Activated CD8-positive, alpha-beta memory T cell treated with anti-CD3 and anti-CD28 coated beads for 48 hours (primary cell): ENCODE data around the gene VKORC1.
"Not testable (repeated sequence)": the region's sequence is repeated elsewhere in the genome, so short reads cannot be mapped to it uniquely, and the experiment has no call there.

ENCODE experiments used
- DNase-seq, 3 experiments: peaks; one replicate each; pipeline ENCODE4 v3.0.0-alpha.2; 2020; ENCODE audit warnings: low read depth in 2 of 3, low spot score in 2 of 3

The VKORC1 gene

GRCh38 chr16:31094424-31095120 is at the start of gene VKORC1:
Gene VKORC1 (minus strand): TSS chr16:31094797. CDS start chr16:31094729, 68 bp downstream.
- DNase-seq = peak; percentile 67 to 79 (median 74)

GRCh38 chr16:31143694-31144148 is 49.1 kb upstream of the VKORC1 start:
- DNase-seq = no peak

GRCh38 chr16:31143011-31143693 is 48.6 kb upstream of the VKORC1 start:
- DNase-seq = peak in 1 of 3 experiments; percentile 10

GRCh38 chr16:31142109-31143010 is 47.8 kb upstream of the VKORC1 start:
- DNase-seq = peak; percentile 98 to 99 (median 98)

- no peak for DNase-seq
Observed at GRCh38 chr16:31141489-31142108, 47.0 kb upstream of the VKORC1 start.

- not testable (repeated sequence) for DNase-seq
Observed at GRCh38 chr16:31141071-31141469, 46.5 kb upstream of the VKORC1 start.

- DNase-seq = no peak
Observed at GRCh38 chr16:31138621-31139578, 44.3 kb upstream of the VKORC1 start.

GRCh38 chr16:31136822-31137499 is 42.4 kb upstream of the VKORC1 start:
- not testable (repeated sequence) for DNase-seq

GRCh38 chr16:31136287-31136662 is 41.7 kb upstream of the VKORC1 start:
- no peak for DNase-seq

- DNase-seq = no peak
Observed at GRCh38 chr16:31135535-31136286, 41.1 kb upstream of the VKORC1 start, which contains the start of gene PRSS8. Gene PRSS8 (minus strand): TSS chr16:31135727. CDS start chr16:31135498, 229 bp downstream.

- no peak for DNase-seq
Observed at GRCh38 chr16:31134625-31135534, 40.3 kb upstream of the VKORC1 start.

- DNase-seq = no peak
Observed at GRCh38 chr16:31134091-31134571, 39.5 kb upstream of the VKORC1 start.

GRCh38 chr16:31133046-31133501 is 38.5 kb upstream of the VKORC1 start:
- no peak for DNase-seq

GRCh38 chr16:31132303-31132979 is 37.8 kb upstream of the VKORC1 start:
- DNase-seq = no peak

GRCh38 chr16:31131841-31132271 is 37.3 kb upstream of the VKORC1 start:
- no peak for DNase-seq

- DNase-seq = no peak
Observed at GRCh38 chr16:31131416-31131815, 36.8 kb upstream of the VKORC1 start.

GRCh38 chr16:31130899-31131298 is 36.3 kb upstream of the VKORC1 start:
- DNase-seq = no peak
